HG03159 (cell line): ENCODE results near the gene LONRF3.
"Not testable (repeated sequence)": the region's sequence is repeated elsewhere in the genome, so short reads cannot be mapped to it uniquely, and the experiment has no call there.

Source experiments
- ATAC-seq: cut with Tn5 transposase; IDR thresholded peaks from one replicate; pipeline ENCODE4 v1.9.1; 2021; ENCODE audit warnings: mild to moderate bottlenecking, moderate library complexity; ENCODE audit not compliant: unreplicated experiment

The LONRF3 gene

DNA sequence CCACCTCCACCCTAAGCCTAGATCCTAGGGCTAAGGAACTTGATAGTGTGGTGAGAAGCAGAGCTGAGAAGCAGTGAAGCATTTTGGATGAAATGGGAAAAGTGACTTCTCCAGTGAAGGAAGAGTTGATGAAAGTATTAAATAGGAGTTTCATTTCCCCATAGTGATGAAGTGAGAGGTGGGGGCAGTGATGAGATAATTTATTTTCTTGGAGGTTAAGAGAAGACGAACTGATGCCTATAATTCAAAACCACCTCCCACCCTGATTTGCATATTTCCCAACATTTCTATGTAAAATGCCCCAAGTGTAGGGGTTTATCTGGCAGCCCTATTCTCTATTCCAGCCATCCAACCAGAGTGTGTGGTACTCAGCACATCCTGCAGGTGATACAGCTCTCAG, 6.3 kb downstream of the LONRF3 start:
- ATAC-seq = no peak

DNA sequence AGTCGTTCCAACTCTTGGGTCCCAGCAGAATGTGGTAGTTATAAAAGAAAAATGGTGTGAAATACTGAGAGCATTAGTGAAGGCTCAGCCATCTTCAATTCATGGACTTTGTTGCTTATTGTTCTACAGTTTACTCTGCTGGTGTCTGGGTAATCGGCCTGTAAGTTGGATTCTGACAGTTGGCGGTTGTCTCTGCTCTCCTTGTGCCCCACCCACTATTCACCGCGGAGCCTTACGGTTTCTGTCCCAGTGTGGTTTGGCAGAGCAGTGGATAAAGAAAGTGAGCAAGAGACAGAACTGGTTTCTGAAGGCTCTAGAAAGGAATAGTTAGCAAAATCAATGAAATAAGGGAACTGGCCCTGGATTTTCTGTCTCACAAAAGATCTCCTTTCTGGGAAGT, 9.1 kb downstream of the LONRF3 start:
- no peak for ATAC-seq

- no peak for ATAC-seq
Observed at GRCh38 chrX:118988911-118989310, 14.5 kb downstream of the LONRF3 start.

- no peak for ATAC-seq
Observed at GRCh38 chrX:118989886-118990285, 15.5 kb downstream of the LONRF3 start.

- no peak for ATAC-seq
Observed at GRCh38 chrX:118990512-118991227, 16.3 kb downstream of the LONRF3 start.

DNA sequence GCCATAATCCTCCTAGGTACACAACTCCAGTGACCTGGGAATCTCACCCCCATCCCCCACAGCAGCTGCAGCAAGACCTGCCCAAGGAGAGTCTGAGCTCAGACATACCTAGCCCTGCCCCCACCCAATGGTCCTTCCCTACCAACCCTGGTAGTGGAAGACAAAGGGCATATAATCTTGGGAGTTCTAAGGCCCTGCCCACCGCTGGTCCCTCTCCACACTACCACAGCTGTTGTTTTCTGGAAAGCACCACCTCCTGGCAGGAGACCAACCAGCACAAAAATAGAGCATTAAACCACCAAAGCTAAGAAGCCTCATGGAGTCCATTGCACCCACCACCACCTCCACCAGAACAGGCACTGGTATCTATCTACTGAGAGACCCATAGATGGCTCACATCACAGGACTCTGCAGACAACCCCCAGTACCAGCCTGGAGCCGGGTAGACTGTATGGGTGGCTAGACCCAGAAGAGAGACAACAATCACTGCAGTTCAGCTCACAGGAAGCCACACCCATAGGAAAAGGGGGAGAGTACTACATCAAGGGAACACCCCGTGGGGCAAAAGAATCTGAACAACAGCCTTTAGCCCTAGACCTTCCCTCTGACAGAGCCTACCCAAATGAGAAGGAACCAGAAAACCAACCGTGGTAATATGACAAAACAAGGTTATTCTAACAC, 18.2 kb downstream of the LONRF3 start:
- ATAC-seq = not testable (repeated sequence)

- ATAC-seq = no peak
Observed at GRCh38 chrX:119003462-119003861, 29.0 kb downstream of the LONRF3 start.

- peak; percentile 80 for ATAC-seq
Observed at GRCh38 chrX:119004920-119005524, 30.6 kb downstream of the LONRF3 start.

DNA sequence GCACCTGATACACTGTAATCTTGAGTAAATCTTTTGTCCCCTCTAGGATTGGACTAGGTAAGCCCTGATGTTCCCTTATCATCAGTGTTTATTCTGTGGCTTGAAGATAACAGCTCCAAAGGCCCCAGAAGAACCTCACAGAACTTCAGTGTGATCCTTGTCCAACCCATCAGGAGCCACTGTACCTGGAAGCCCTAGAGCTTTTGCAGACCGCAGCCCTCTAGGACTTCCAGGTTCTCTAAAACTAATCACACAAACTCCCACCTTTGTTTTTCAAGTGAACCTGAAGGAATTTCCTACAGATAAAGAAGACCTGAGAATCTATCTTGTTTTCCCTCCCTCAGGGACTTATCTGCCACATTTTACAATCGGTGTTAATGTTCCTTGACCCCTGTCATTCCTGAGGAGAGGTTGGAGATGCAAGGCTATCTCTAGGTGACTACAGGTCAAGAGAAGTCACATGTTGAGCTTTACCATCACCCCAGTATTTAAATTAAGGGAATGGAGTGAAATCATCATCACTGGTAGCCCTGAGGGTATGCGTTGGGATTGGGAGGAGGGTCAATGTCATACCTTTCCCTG, 32.9 kb downstream of the LONRF3 start:
- no peak for ATAC-seq

GRCh38 chrX:119008110-119008744, 33.8 kb downstream of the LONRF3 start:
- peak; percentile 70 for ATAC-seq

- ATAC-seq = no peak
Observed at GRCh38 chrX:119009071-119009470, 34.7 kb downstream of the LONRF3 start.

- ATAC-seq = no peak
Observed at GRCh38 chrX:119010491-119010890, 36.1 kb downstream of the LONRF3 start.

GRCh38 chrX:119013164-119013563, 38.7 kb downstream of the LONRF3 start:
- no peak for ATAC-seq

GRCh38 chrX:119015407-119016237, 41.2 kb downstream of the LONRF3 start:
- ATAC-seq = peak; percentile 92

- ATAC-seq = no peak
Observed at GRCh38 chrX:119017077-119017476, 42.7 kb downstream of the LONRF3 start.

- ATAC-seq = no peak
Observed at GRCh38 chrX:119025900-119026299, 51.5 kb downstream of the LONRF3 start.

DNA sequence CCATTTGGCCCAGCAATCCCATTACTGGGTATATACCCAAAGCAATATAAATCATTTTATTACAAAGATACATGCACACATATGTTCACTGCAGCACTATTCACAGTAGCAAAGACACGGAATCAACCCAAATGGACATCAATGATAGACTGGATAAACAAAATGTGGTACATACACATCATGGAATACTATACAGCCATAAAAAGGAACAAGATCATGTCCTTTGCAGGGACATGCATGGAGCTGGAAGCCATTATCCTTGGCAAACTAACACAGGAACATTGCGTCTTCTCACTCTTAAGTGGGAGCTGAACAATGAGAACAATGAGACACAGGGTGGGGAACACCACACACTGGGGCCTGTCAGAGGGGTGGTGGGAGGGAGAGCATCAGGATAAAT, 51.9 kb downstream of the LONRF3 start:
- ATAC-seq = not testable (repeated sequence)

DNA sequence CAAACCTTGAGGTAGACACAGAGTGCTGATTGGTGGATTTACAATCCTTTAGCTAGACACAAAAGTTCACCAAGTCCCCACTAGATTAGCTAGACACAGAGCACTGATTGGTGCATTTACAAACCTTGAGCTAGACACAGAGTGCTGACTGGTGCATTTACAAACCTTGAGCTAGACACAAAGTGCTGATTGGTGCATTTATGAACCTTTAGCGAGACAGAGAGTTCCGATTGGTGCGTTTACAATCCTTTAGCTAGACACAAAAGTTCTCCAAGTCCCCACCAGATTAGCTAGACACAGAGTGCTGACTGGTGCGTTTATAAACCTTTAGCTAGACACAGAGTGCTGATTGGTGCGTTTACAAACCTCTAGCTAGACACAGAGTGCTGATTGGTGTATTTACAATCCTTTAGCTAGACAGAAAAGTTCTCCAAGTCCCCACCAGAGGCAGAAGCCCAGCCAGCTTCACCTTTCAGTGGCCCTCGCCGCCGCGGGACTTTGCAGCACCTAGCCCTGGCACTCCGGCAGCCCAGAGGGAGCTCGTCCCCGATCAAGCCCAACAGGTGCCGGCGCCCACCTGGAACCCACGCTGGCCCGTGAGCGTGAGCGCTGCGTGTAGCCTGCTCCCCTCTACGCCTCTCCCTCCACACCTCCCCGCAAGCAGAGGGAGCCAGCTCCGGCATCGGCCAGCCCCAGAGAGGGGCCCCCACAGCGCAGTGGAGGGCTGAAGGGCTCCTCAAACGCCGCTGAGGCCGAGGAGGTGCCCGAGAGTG, 53.7 kb downstream of the LONRF3 start:
- not testable (repeated sequence) for ATAC-seq

GRCh38 chrX:119028733-119029330, 54.4 kb downstream of the LONRF3 start:
- ATAC-seq = no peak
